AG04450 (cell line): Measurements from ENCODE around the gene NDE1. TPM values are rescaled to one million over a fixed set of nuclear protein-coding genes. Genes with fewer than 3 reads are reported as not detected.

ENCODE experiments used
- CTCF ChIA-PET: fragments of 300-600, 350-600 bp; formaldehyde crosslinking; extraction: SDS; loops from one replicate; lab custom pipeline; 2022; ENCODE audit warnings: antibody characterized with exemption, inconsistent platforms; lab: Charles Lee
- POLR2A ChIA-PET: fragments of 350-600 bp; formaldehyde crosslinking; extraction: SDS; loops from one replicate; lab custom pipeline; 2021; ENCODE audit warnings: antibody characterized with exemption, inconsistent platforms; lab: Yijun Ruan, JAX
- DNase-seq: peaks from one replicate; pipeline ENCODE4 v3.0.0-alpha.2; 2011; ENCODE audit warnings: low read depth, low spot score
- H3K27ac ChIP-seq: one replicate; pipeline ENCODE4 v1.5.1; 2012; ENCODE audit warnings: low read depth, low read length, control low read depth
- H3K27me3 ChIP-seq: one replicate; pipeline ENCODE4 v1.6.0; 2012; ENCODE audit warnings: low read length; ENCODE audit not compliant: control insufficient read depth, insufficient read depth
- H3K4me3 ChIP-seq: 2 replicates; pipeline ENCODE4 v1.5.1; 2011; ENCODE audit warnings: mild to moderate bottlenecking, low read depth, low read length, control low read depth
- H3K9me3 ChIP-seq: 2 replicates; pipeline ENCODE4 v1.5.1; 2012; ENCODE audit warnings: low read length; ENCODE audit not compliant: control insufficient read depth, insufficient read depth
- polyA plus RNA-seq: library from polyadenylated mRNA; depleted of rRNA; stranded (reverse); fragments of >200 nt; gene quantifications from 2 replicates; pipeline ENCODE4 v1.2.3, GENCODE V29; 2011
- TF ChIP-seq, protein P1 (sequence below): IDR thresholded peaks from 2 replicates; pipeline ENCODE4 v1.5.1; 2011; ENCODE audit warnings: low read depth, low read length, control low read depth, inconsistent platforms

Gene NDE1
- polyA plus RNA-seq, 1 experiment: 29.9 TPM

DNA sequence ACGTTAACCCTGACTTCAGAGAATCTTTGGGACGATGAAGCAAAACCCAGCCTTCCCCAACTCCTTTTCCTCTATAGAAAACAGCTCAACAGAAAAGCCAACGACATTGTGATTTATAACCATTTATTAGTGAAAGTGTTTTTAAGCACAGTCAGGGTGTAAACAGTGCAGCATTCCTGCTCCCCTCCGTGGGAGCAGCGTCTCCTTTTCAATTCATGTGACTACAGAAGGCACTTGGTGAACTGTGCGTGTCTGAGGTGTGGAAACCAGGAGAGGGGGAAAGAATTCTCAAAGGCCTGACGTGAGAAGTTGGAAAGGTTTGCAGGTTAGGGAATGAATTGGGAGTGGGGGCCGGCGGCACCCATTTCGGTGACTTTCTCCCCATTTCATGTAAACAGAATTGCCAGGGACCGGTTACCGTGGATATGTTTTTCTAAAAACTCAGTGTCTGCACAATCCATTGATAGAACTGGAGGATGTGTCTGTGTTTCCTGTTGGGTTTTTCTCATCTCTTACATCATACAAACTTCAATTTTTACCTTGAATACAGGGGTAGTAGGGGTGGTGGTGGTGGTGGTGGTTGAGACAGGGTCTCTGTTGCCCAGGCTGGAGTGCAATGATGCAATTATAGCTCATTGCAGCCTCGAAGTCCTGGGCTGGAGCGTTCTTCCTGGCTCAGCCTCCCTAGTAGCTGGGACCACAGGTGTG is 53.1 kb downstream of the NDE1 start:
- Histone ChIP-seq H3K27ac (peak overlapping the region; percentile 21), H3K9me3 (no peaks in the 10 kb centered on the region), H3K27me3 (no peaks in the 10 kb centered on the region), H3K4me3 (no peak overlapping the region)
- CTCF ChIA-PET: interaction anchor here (1.1 to 2.1 kb wide), 5 partner anchors 8 to 61 kb away, joined by 3 to 6 read pairs (median 4); partner anchors contain the start of gene NDE1
- TF ChIP-seq, protein P1, sequence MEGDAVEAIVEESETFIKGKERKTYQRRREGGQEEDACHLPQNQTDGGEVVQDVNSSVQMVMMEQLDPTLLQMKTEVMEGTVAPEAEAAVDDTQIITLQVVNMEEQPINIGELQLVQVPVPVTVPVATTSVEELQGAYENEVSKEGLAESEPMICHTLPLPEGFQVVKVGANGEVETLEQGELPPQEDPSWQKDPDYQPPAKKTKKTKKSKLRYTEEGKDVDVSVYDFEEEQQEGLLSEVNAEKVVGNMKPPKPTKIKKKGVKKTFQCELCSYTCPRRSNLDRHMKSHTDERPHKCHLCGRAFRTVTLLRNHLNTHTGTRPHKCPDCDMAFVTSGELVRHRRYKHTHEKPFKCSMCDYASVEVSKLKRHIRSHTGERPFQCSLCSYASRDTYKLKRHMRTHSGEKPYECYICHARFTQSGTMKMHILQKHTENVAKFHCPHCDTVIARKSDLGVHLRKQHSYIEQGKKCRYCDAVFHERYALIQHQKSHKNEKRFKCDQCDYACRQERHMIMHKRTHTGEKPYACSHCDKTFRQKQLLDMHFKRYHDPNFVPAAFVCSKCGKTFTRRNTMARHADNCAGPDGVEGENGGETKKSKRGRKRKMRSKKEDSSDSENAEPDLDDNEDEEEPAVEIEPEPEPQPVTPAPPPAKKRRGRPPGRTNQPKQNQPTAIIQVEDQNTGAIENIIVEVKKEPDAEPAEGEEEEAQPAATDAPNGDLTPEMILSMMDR: no peak
- no peak for DNase-seq
- POLR2A ChIA-PET: no interaction called here

DNA sequence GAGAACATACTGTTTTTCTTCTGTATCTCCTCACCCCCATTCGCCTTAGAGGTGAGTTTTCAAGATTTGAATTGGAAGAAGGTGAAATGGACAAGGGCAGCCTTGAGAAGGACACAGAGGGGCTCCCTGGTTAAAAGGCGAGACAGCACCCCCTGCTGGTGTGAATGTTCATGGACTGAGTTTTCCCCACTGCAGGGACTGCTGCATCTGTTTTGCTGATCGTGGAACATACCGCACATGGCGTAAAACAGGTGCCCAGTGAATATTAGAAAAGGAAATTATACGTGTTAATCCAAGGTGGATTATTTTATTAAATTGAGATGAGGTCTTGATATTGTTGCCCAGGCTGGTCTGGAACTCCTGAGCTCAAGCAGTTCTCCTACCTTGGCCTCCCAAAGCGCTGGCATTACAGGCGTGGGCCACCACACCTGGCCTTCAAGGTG is 54.5 kb downstream of the NDE1 start:
- CTCF ChIA-PET: interaction anchor here (0.6 to 2.1 kb wide), 10 partner anchors 9 to 423 kb away, joined by 3 to 9 read pairs (median 4); no protein-coding TSS in a partner anchor
- TF ChIP-seq, protein P1: peak; percentile 82
- Histone ChIP-seq H3K27ac (no peak overlapping the region), H3K9me3 (no peaks in the 10 kb centered on the region), H3K4me3 (no peak overlapping the region), H3K27me3 (no peaks in the 10 kb centered on the region)
- POLR2A ChIA-PET: no interaction called here
- DNase-seq: peak; percentile 32

DNA sequence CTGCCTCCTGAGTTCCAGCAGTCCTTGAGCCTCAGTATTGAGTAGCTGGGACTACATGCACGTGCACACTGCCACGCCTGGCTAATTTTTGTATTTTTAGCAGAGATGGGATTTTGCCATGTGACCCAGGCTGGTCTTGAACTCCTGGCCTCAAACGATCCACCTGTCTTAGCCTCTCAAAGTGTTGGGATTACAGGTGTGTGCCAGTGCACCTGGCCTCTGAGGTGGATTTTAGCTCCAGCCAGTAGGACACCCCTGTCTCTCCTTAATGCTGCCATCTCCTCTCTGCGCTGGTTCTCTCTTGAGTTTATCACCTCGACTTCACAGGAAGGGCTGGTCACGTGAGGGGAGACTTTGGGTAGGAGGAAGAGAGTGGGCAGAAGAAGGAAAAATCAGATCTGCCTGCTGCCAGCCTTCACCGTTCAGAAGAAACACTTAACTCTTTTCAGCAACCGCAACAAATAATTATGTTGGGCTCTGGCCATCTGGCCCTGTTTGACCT is 55.1 kb downstream of the NDE1 start:
- ChIA-PET POLR2A (no interaction called here), CTCF (interaction anchor here (0.7 to 2.1 kb wide), 8 partner anchors 10 to 281 kb away, joined by 3 to 9 read pairs (median 4); no protein-coding TSS in a partner anchor)
- no peak for DNase-seq
- Histone ChIP-seq H3K27me3 (no peaks in the 10 kb centered on the region), H3K27ac (no peak overlapping the region), H3K9me3 (no peaks in the 10 kb centered on the region), H3K4me3 (no peak overlapping the region)
- TF ChIP-seq, protein P1: no peak

DNA sequence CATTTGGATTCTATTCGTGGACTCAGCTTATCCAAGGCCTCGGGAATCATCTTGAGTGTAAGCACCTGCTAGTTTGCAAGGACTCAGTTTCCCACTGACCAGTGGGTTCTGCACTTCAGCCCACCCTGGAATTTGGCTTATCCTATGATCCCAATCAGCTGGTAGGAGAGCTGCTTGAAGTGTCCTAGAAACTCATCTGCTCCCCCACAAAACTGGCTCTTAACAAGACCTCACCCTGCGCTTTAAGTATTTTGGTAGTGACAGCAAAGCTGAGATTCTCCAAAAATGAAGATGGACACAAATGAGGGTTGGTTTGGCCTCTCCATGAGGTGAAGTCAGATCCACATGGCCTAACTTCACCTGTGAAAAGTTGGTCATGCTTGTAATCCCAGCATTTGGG is 57.3 kb downstream of the NDE1 start:
- Histone ChIP-seq H3K4me3 (no peak overlapping the region), H3K27ac (no peak overlapping the region), H3K9me3 (no peaks in the 10 kb centered on the region), H3K27me3 (no peaks in the 10 kb centered on the region)
- ChIA-PET CTCF (interaction anchor here (0.6 kb wide), 1 partner anchor 53 kb away, joined by 3 read pairs; no protein-coding TSS in a partner anchor), POLR2A (no interaction called here)
- DNase-seq: no peak
- TF ChIP-seq, protein P1: no peak

DNA sequence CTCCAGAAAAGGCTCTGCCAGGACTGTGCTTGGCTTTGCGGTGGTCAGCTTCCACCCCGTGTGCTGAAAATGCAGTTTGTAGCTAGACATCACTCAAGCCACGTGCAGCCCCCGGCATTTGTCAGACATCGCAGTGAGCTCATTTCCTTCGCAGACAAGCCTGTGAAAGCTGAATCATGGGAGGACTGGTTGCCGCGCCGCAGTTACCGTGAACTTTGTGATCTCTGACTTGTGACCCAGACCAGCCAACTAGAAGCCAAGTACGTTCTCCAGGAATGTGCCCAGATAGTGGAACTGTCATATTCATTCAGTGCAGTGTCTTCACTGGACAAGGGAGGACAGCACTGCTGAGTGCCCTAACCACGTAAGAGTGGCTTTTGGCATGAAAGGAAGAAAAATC is 58.1 kb downstream of the NDE1 start:
- POLR2A ChIA-PET: no interaction called here
- H3K27ac ChIP-seq: no peak overlapping the region
- CTCF ChIA-PET: interaction anchor here (0.6 to 0.8 kb wide), 3 partner anchors 54 to 420 kb away, joined by 3 to 7 read pairs (median 6); partner anchors contain the start of gene MARF1
- TF ChIP-seq, protein P1: no peak
- DNase-seq: peak; percentile 29
- no peaks in the 10 kb centered on the region for H3K9me3 ChIP-seq
- H3K4me3 ChIP-seq: no peak overlapping the region
- no peaks in the 10 kb centered on the region for H3K27me3 ChIP-seq
